Measurements from ENCODE around the gene NAV2.

Gene NAV2

GRCh38 chr11:19696904-19697303 lies 15.7 kb upstream of the NAV2 start:
- no peak for TF ChIP-seq CTCF (IDR thresholded peaks at IDR 0.05; ENCODE audit: low read length, missing control alignments)
- DNase-seq (ENCODE audit: low read depth), result no peak
- no peak overlapping the region for H3K4me3 ChIP-seq (replicated peaks; ENCODE audit: low read depth, low read length)

- no peak overlapping the region for H3K4me3 ChIP-seq (replicated peaks; ENCODE audit: low read depth, low read length)
- DNase-seq (ENCODE audit: low read depth), result no peak
- no peak for TF ChIP-seq CTCF (IDR thresholded peaks at IDR 0.05; ENCODE audit: low read length, missing control alignments)
These were observed 14.9 kb upstream of the NAV2 start for GRCh38 chr11:19697721-19698121.

- TF ChIP-seq CTCF (IDR thresholded peaks at IDR 0.05; ENCODE audit: low read length, missing control alignments), result no peak
- H3K4me3 ChIP-seq (replicated peaks; ENCODE audit: low read depth, low read length), result no peak overlapping the region
- peak; percentile 70 for DNase-seq (ENCODE audit: low read depth)
These were observed 13.9 kb upstream of the NAV2 start for GRCh38 chr11:19698493-19699292.

- no peak overlapping the region for H3K4me3 ChIP-seq (replicated peaks; ENCODE audit: low read depth, low read length)
- TF ChIP-seq CTCF (IDR thresholded peaks at IDR 0.05; ENCODE audit: low read length, missing control alignments), result no peak
- no peak for DNase-seq (ENCODE audit: low read depth)
These were observed 11.2 kb upstream of the NAV2 start for GRCh38 chr11:19701421-19701820.

GRCh38 chr11:19702620-19703019 lies 10.0 kb upstream of the NAV2 start:
- no peak overlapping the region for H3K4me3 ChIP-seq (replicated peaks; ENCODE audit: low read depth, low read length)
- no peak for TF ChIP-seq CTCF (IDR thresholded peaks at IDR 0.05; ENCODE audit: low read length, missing control alignments)
- no peak for DNase-seq (ENCODE audit: low read depth)

GRCh38 chr11:19703211-19703610 lies 9.4 kb upstream of the NAV2 start:
- H3K4me3 ChIP-seq (replicated peaks; ENCODE audit: low read depth, low read length), result no peak overlapping the region
- DNase-seq (ENCODE audit: low read depth), result no peak
- no peak for TF ChIP-seq CTCF (IDR thresholded peaks at IDR 0.05; ENCODE audit: low read length, missing control alignments)

GRCh38 chr11:19704213-19704612 lies 8.4 kb upstream of the NAV2 start:
- no peak for DNase-seq (ENCODE audit: low read depth)
- TF ChIP-seq CTCF (IDR thresholded peaks at IDR 0.05; ENCODE audit: low read length, missing control alignments), result no peak

More at GRCh38 chr11:19704213-19704612, 8.4 kb upstream of the NAV2 start:
- H3K4me3 ChIP-seq (replicated peaks; ENCODE audit: low read depth, low read length), result no peak overlapping the region

Measured in fibroblast of pulmonary artery (primary cell).